ENCODE measurements around the gene NHS. TPM values are rescaled to one million over a fixed set of nuclear protein-coding genes. Genes with fewer than 3 reads are reported as not detected.
A peak's percentile ranks its signal among the peaks of the same experiment; 100 is the strongest.

Gene NHS
- total RNA-seq, 2 donors from 2014 or later = under 0.01 to 1.3 TPM

- ATAC-seq (no peak), DNase-seq (no peak)
- Histone ChIP-seq H3K27ac (no peak overlapping the region), H3K4me1 (no peaks in the 10 kb centered on the region), H3K4me3 (no peak overlapping the region), H3K27me3 (no peaks in the 10 kb centered on the region), H3K9me3 (no peaks in the 10 kb centered on the region), H3K36me3 (replicated peaks in 1 of 2; ENCODE audit: insufficient read depth in 1 of 2, low read depth in 2 of 2) (no peaks in the 10 kb centered on the region)
- WGBS, 2 donors = 89 to 90% methylated on average over 2 of the region's 2 CpGs
- intact Hi-C loops (cut with DNase I) = no loop called here
- no peak for TF ChIP-seq POLR2A (IDR thresholded peaks at IDR 0.05)
- no peak for TF ChIP-seq CTCF (IDR thresholded peaks at IDR 0.05)
Observed at GRCh38 chrX:17397074-17397473, 22.1 kb downstream of the NHS start.

- Histone ChIP-seq H3K4me3 (no peak overlapping the region), H3K4me1 (peaks cover 6% of the 10 kb centered on the region), H3K27ac (peak overlapping the region in 1 of 4 donors; percentile 15), H3K27me3 (no peaks in the 10 kb centered on the region), H3K9me3 (no peaks in the 10 kb centered on the region), H3K36me3 (replicated peaks in 1 of 2; ENCODE audit: insufficient read depth in 1 of 2, low read depth in 2 of 2) (no peaks in the 10 kb centered on the region)
- intact Hi-C loops (cut with DNase I) = no loop called here
- no peak for TF ChIP-seq CTCF (IDR thresholded peaks at IDR 0.05)
- no peak for TF ChIP-seq POLR2A (IDR thresholded peaks at IDR 0.05)
- WGBS, 2 donors = 0 to 10% methylated on average over 1 to 2 of the region's 2 CpGs
- peak; percentile 17 to 44 (median 26) for DNase-seq
- peak; percentile 66 for ATAC-seq
Observed at GRCh38 chrX:17403189-17403691, 28.2 kb downstream of the NHS start.

- Histone ChIP-seq H3K36me3 (replicated peaks in 1 of 2; ENCODE audit: insufficient read depth in 1 of 2, low read depth in 2 of 2) (no peaks in the 10 kb centered on the region), H3K4me3 (no peak overlapping the region), H3K9me3 (no peaks in the 10 kb centered on the region), H3K27ac (no peak overlapping the region), H3K4me1 (peaks cover 6% of the 10 kb centered on the region), H3K27me3 (no peaks in the 10 kb centered on the region)
- no peak for TF ChIP-seq CTCF (IDR thresholded peaks at IDR 0.05)
- TF ChIP-seq POLR2A (IDR thresholded peaks at IDR 0.05) = no peak
- ATAC-seq (no peak), DNase-seq (no peak)
- intact Hi-C loops (cut with DNase I) = no loop called here
- WGBS, 2 donors = 77 to 78% methylated on average over 3 of the region's 3 CpGs
Observed at GRCh38 chrX:17403972-17404371, 29.0 kb downstream of the NHS start.

- ATAC-seq (no peak), DNase-seq (no peak)
- intact Hi-C loops (cut with DNase I) = no loop called here
- Histone ChIP-seq H3K4me1 (peaks cover 6% of the 10 kb centered on the region), H3K4me3 (no peak overlapping the region), H3K27ac (no peak overlapping the region), H3K9me3 (no peaks in the 10 kb centered on the region), H3K36me3 (replicated peaks in 1 of 2; ENCODE audit: insufficient read depth in 1 of 2, low read depth in 2 of 2) (no peaks in the 10 kb centered on the region), H3K27me3 (no peaks in the 10 kb centered on the region)
- 75 to 84% methylated on average over 5 of the region's 5 CpGs for whole genome bisulfite sequencing, 2 donors
- TF ChIP-seq CTCF (IDR thresholded peaks at IDR 0.05) = no peak
- TF ChIP-seq POLR2A (IDR thresholded peaks at IDR 0.05) = no peak
Observed at GRCh38 chrX:17405225-17405969, 30.4 kb downstream of the NHS start.

All from body of pancreas (tissue), 4 donors.